SH-SY5Y (cell line): Measurements from ENCODE around the gene NTM.

Source experiments
- GATA2 ChIP-seq: IDR thresholded peaks from 2 replicates; pipeline ENCODE4 v1.6.1; 2011; ENCODE audit warnings: mild to moderate bottlenecking, low read depth, low read length
- GATA3 ChIP-seq: IDR thresholded peaks from 2 replicates; pipeline ENCODE4 v1.6.1; 2011; ENCODE audit warnings: low read depth, mild to moderate bottlenecking, low read length, moderate library complexity

GRCh38 chr11:131370090-131370751 lies at the start of gene NTM:
- TF ChIP-seq GATA2 (no peak), GATA3 (no peak)
